ENCODE measurements around the gene LZTFL1.

Gene LZTFL1

GRCh38 chr3:45806072-45806471 lies 35.8 kb downstream of the LZTFL1 start (continued):
- TF ChIP-seq TSHZ2 (CRISPR knock-in tag; IDR thresholded peaks at IDR 0.05) (no peak), TOX (CRISPR knock-in tag; IDR thresholded peaks at IDR 0.05; ENCODE audit: borderline replicate concordance) (no peak), ISL1 (CRISPR knock-in tag; IDR thresholded peaks at IDR 0.05) (no peak), ZNF565 (CRISPR knock-in tag; conservative IDR thresholded peaks at IDR 0.05; ENCODE audit: low read depth) (no peak), ARNTL (CRISPR knock-in tag; IDR thresholded peaks at IDR 0.05; ENCODE audit: borderline replicate concordance, low read depth) (no peak), ZNF70 (CRISPR knock-in tag; IDR thresholded peaks at IDR 0.05) (no peak), ZFP3 (CRISPR knock-in tag; IDR thresholded peaks at IDR 0.05) (no peak), ESRRG (CRISPR knock-in tag; IDR thresholded peaks at IDR 0.05) (no peak), GLIS3 (CRISPR knock-in tag; IDR thresholded peaks at IDR 0.05) (no peak)

- no peak for ATAC-seq
- TF ChIP-seq CSDC2 (CRISPR knock-in tag; IDR thresholded peaks at IDR 0.05) = no peak
- no peak for TF ChIP-seq TCF4 (CRISPR knock-in tag; IDR thresholded peaks at IDR 0.05; ENCODE audit: borderline replicate concordance)
- no peak for TF ChIP-seq TOX (CRISPR knock-in tag; IDR thresholded peaks at IDR 0.05; ENCODE audit: borderline replicate concordance)
- TF ChIP-seq CREB5 (CRISPR knock-in tag; IDR thresholded peaks at IDR 0.05; ENCODE audit: low read depth) = no peak
- no peak for TF ChIP-seq ZNF565 (CRISPR knock-in tag; conservative IDR thresholded peaks at IDR 0.05; ENCODE audit: low read depth)
- no peak for TF ChIP-seq ARNTL (CRISPR knock-in tag; IDR thresholded peaks at IDR 0.05; ENCODE audit: borderline replicate concordance, low read depth)
- TF ChIP-seq SNAI2 (CRISPR knock-in tag; IDR thresholded peaks at IDR 0.05) = no peak
- TF ChIP-seq TSHZ2 (CRISPR knock-in tag; IDR thresholded peaks at IDR 0.05) = no peak
- no peak for TF ChIP-seq RARB (CRISPR knock-in tag; IDR thresholded peaks at IDR 0.05)
- no peak for TF ChIP-seq ESRRG (CRISPR knock-in tag; IDR thresholded peaks at IDR 0.05)
- no peak for TF ChIP-seq ZFP3 (CRISPR knock-in tag; IDR thresholded peaks at IDR 0.05)
Measured at GRCh38 chr3:45803252-45803935, 38.5 kb downstream of the LZTFL1 start.

- ATAC-seq = no peak
- TF ChIP-seq PPARA (CRISPR knock-in tag; IDR thresholded peaks at IDR 0.05; ENCODE audit: borderline replicate concordance) = no peak
- no peak for TF ChIP-seq ISL1 (CRISPR knock-in tag; IDR thresholded peaks at IDR 0.05)
- TF ChIP-seq TCF4 (CRISPR knock-in tag; IDR thresholded peaks at IDR 0.05; ENCODE audit: borderline replicate concordance) = no peak
- no peak for TF ChIP-seq BACH2 (CRISPR knock-in tag; IDR thresholded peaks at IDR 0.05; ENCODE audit: borderline replicate concordance)
- TF ChIP-seq SNAI2 (CRISPR knock-in tag; IDR thresholded peaks at IDR 0.05) = no peak
- no peak for TF ChIP-seq CSDC2 (CRISPR knock-in tag; IDR thresholded peaks at IDR 0.05)
- TF ChIP-seq ESRRG (CRISPR knock-in tag; IDR thresholded peaks at IDR 0.05) = no peak
- no peak for TF ChIP-seq ZNF70 (CRISPR knock-in tag; IDR thresholded peaks at IDR 0.05)
- TF ChIP-seq ZFP30 (CRISPR knock-in tag; IDR thresholded peaks at IDR 0.05) = no peak
- TF ChIP-seq TOX (CRISPR knock-in tag; IDR thresholded peaks at IDR 0.05; ENCODE audit: borderline replicate concordance) = no peak
- no peak for TF ChIP-seq ZNF565 (CRISPR knock-in tag; conservative IDR thresholded peaks at IDR 0.05; ENCODE audit: low read depth)
- no peak for TF ChIP-seq PATZ1 (CRISPR knock-in tag; IDR thresholded peaks at IDR 0.05; ENCODE audit: borderline replicate concordance)
- TF ChIP-seq POU6F1 (CRISPR knock-in tag; IDR thresholded peaks at IDR 0.05; ENCODE audit: borderline replicate concordance, low read depth) = no peak
- no peak for TF ChIP-seq CREB5 (CRISPR knock-in tag; IDR thresholded peaks at IDR 0.05; ENCODE audit: low read depth)
- TF ChIP-seq ZNF8 (CRISPR knock-in tag; IDR thresholded peaks at IDR 0.05) = no peak
- TF ChIP-seq ARNTL (CRISPR knock-in tag; IDR thresholded peaks at IDR 0.05; ENCODE audit: borderline replicate concordance, low read depth) = no peak
Measured at GRCh38 chr3:45802146-45802545, 39.8 kb downstream of the LZTFL1 start.
